H1 (cell line): Measurements from ENCODE around the gene PTPRJ. TPM values are rescaled to one million over a fixed set of nuclear protein-coding genes. Genes with fewer than 3 reads are reported as not detected.

Experiments
- CTCF ChIA-PET: fragments of 300-600 bp; sonication (Branson Sonifier 250); formaldehyde crosslinking; loops from one replicate; lab custom pipeline; 2021; ENCODE audit not compliant: partially characterized antibody; lab: Charles Lee
- POLR2A ChIA-PET: fragments of 300-600 bp; sonication (Branson Sonifier 250); formaldehyde crosslinking; loops from one replicate; lab custom pipeline; 2021; ENCODE audit warnings: inconsistent platforms; ENCODE audit not compliant: partially characterized antibody; lab: Charles Lee
- DNase-seq, 2 experiments: peaks; one replicate each; pipeline versions ENCODE4 v3.0.0 to v3.0.0-alpha.2; 2010 to 2022; ENCODE audit warnings: low spot score in 2 of 2, low read depth in 1 of 2, mixed read lengths in 1 of 2
- FAIRE-seq: peaks from 2 replicates; lab custom pipeline; 2011; peaks lifted over from hg19 to GRCh38; lab: Jason Lieb, UNC
- H2AFZ ChIP-seq: 2 replicates; pipeline ENCODE4 v1.8.1; 2012; ENCODE audit warnings: low read length, inconsistent platforms
- H2AK5ac ChIP-seq: 2 replicates; pipeline ENCODE4 v1.6.1; 2013; ENCODE audit warnings: low read depth, low read length
- H2BK120ac ChIP-seq: replicated peaks from 2 replicates; pipeline ENCODE3; 2013; ENCODE audit warnings: low read depth, low read length, inconsistent platforms
- H2BK12ac ChIP-seq: 2 replicates; pipeline ENCODE4 v1.6.1; 2013; ENCODE audit warnings: low read depth, low read length
- H2BK15ac ChIP-seq: 2 replicates; pipeline ENCODE4 v1.6.1; 2013; ENCODE audit warnings: low read length
- H2BK20ac ChIP-seq: 2 replicates; pipeline ENCODE4 v1.6.1; 2013; ENCODE audit warnings: low read length
- H2BK5ac ChIP-seq: 2 replicates; pipeline ENCODE4 v1.6.1; 2013; ENCODE audit warnings: low read depth, low read length
- H3K14ac ChIP-seq: 2 replicates; pipeline ENCODE4 v1.6.1; 2013; ENCODE audit warnings: inconsistent platforms; ENCODE audit not compliant: insufficient read length
- H3K18ac ChIP-seq: 2 replicates; pipeline ENCODE4 v1.6.1; 2013; ENCODE audit warnings: low read length; ENCODE audit errors: extremely low read depth
- H3K23ac ChIP-seq: 2 replicates; pipeline ENCODE4 v1.6.1; 2013; ENCODE audit warnings: inconsistent platforms; ENCODE audit not compliant: insufficient read length
- H3K23me2 ChIP-seq: 2 replicates; pipeline ENCODE4 v1.6.1; 2013; ENCODE audit warnings: low read depth, low read length
- H3K27ac ChIP-seq: 2 replicates; pipeline ENCODE4 v1.6.1; 2011; ENCODE audit warnings: low read depth, low read length, inconsistent platforms
- H3K27me3 ChIP-seq, 4 experiments: replicated peaks in 1 of 4; 1 replicate in 1 of 4; 2 replicates in 3 of 4; pipeline versions ENCODE4 v1.6.1 to v1.8.1; 2011 to 2013; ENCODE audit warnings: low read length in 3 of 4, mild to moderate bottlenecking in 3 of 4, inconsistent platforms in 2 of 4, mixed read lengths in 2 of 4, moderate library complexity in 1 of 4; ENCODE audit not compliant: control insufficient read depth in 3 of 4, insufficient read depth in 3 of 4; ENCODE audit errors: extremely low read depth in 1 of 4
- H3K36me3 ChIP-seq, 4 experiments: 2 replicates each; pipeline versions ENCODE4 v1.6.1 to v1.8.1; 2011 to 2013; ENCODE audit warnings: mild to moderate bottlenecking in 4 of 4, low read length in 3 of 4, moderate library complexity in 2 of 4, control low read depth in 1 of 4, inconsistent platforms in 1 of 4; ENCODE audit not compliant: insufficient read depth in 4 of 4, control insufficient read depth in 2 of 4
- H3K4ac ChIP-seq: replicated peaks from 2 replicates; pipeline ENCODE3; 2013; ENCODE audit warnings: low read length, low read depth, mixed read lengths, inconsistent platforms; ENCODE audit not compliant: insufficient read length
- H3K4me1 ChIP-seq, 4 experiments: replicated peaks in 1 of 4; 1 replicate in 1 of 4; 2 replicates in 3 of 4; pipeline versions ENCODE4 v1.6.1 to v1.8.1; 2011 to 2013; ENCODE audit warnings: low read length in 3 of 4, inconsistent platforms in 2 of 4, mixed read lengths in 1 of 4; ENCODE audit not compliant: insufficient read depth in 4 of 4, control insufficient read depth in 3 of 4
- H3K4me2 ChIP-seq, 2 experiments: 2 replicates each; pipeline versions ENCODE4 v1.6.1 to v1.8.1; 2011 to 2013; ENCODE audit warnings: low read depth in 2 of 2, low read length in 2 of 2, control low read depth in 1 of 2, inconsistent platforms in 1 of 2, mild to moderate bottlenecking in 1 of 2; ENCODE audit not compliant: insufficient read depth in 1 of 2
- H3K4me3 ChIP-seq, 4 experiments: fragments of 200-600, 300-600 bp in 1 of 4; sonication (generic), shearing (Covaris generic), sonication (Bioruptor Twin) in 1 of 4; 2 replicates each; pipeline versions ENCODE4 v1.5.1 to v1.8.1; 2011 to 2016; ENCODE audit warnings: low read length in 4 of 4, low read depth in 3 of 4, control low read depth in 2 of 4, inconsistent platforms in 2 of 4, mild to moderate bottlenecking in 2 of 4, mixed read lengths in 1 of 4, moderate library complexity in 1 of 4; ENCODE audit not compliant: insufficient read depth in 2 of 4; ENCODE audit errors: extremely low read depth in 1 of 4
- H3K56ac ChIP-seq: replicated peaks from 2 replicates; pipeline ENCODE3; 2013; ENCODE audit warnings: low read depth, mild to moderate bottlenecking, mixed read lengths, low read length, inconsistent platforms; ENCODE audit not compliant: insufficient read length
- H3K79me1 ChIP-seq: 2 replicates; pipeline ENCODE4 v1.6.1; 2013; ENCODE audit warnings: low read depth, low read length, control low read depth
- H3K79me2 ChIP-seq, 2 experiments: 2 replicates each; pipeline versions ENCODE4 v1.6.1 to v1.8.1; 2012 to 2013; ENCODE audit warnings: low read length in 2 of 2, mild to moderate bottlenecking in 2 of 2, inconsistent platforms in 1 of 2; ENCODE audit not compliant: insufficient read depth in 2 of 2, control insufficient read depth in 1 of 2
- H3K9ac ChIP-seq, 4 experiments: replicated peaks in 1 of 4; 1 replicate in 1 of 4; 2 replicates in 3 of 4; pipeline versions ENCODE4 v1.6.1 to v1.8.1; 2011 to 2013; ENCODE audit warnings: low read depth in 3 of 4, low read length in 3 of 4, control low read depth in 2 of 4, mild to moderate bottlenecking in 2 of 4, moderate library complexity in 2 of 4, inconsistent platforms in 1 of 4; ENCODE audit errors: extremely low read depth in 1 of 4
- H3K9me3 ChIP-seq, 2 experiments: 2 replicates each; pipeline versions ENCODE4 v1.6.1 to v1.8.1; 2012 to 2013; ENCODE audit warnings: mild to moderate bottlenecking in 2 of 2, moderate library complexity in 2 of 2, control low read depth in 1 of 2, inconsistent platforms in 1 of 2, low read depth in 1 of 2, low read length in 1 of 2, mixed read lengths in 1 of 2; ENCODE audit not compliant: insufficient read depth in 2 of 2
- H4K20me1 ChIP-seq, 2 experiments: replicated peaks in 1 of 2; 2 replicates each; pipeline versions ENCODE3 to v1.8.1; 2011 to 2013; ENCODE audit warnings: inconsistent platforms in 2 of 2, low read length in 2 of 2, mild to moderate bottlenecking in 1 of 2; ENCODE audit not compliant: insufficient read depth in 2 of 2, control insufficient read depth in 1 of 2
- H4K5ac ChIP-seq: 2 replicates; pipeline ENCODE4 v1.6.1; 2013; ENCODE audit warnings: low read length, low read depth, mixed read lengths, inconsistent platforms; ENCODE audit not compliant: insufficient read length
- H4K8ac ChIP-seq: 2 replicates; pipeline ENCODE4 v1.8.0; 2013; ENCODE audit warnings: mild to moderate bottlenecking, moderate library complexity, low read length, inconsistent platforms; ENCODE audit not compliant: insufficient read depth; ENCODE audit errors: extremely low read depth
- H4K91ac ChIP-seq: replicated peaks from 2 replicates; pipeline ENCODE3; 2013; ENCODE audit warnings: low read length, mixed read lengths, inconsistent platforms; ENCODE audit not compliant: insufficient read length
- BACH1 ChIP-seq: IDR thresholded peaks from 2 replicates; pipeline ENCODE4 v1.6.1; 2012; ENCODE audit warnings: low read length, improper control_type of control experiment
- KDM5A ChIP-seq: fragments of 200-600 bp; IDR thresholded peaks from 2 replicates; pipeline ENCODE4 v1.7.1; 2012; ENCODE audit warnings: mild to moderate bottlenecking, low read length, inconsistent platforms, mixed read lengths
- MAFK ChIP-seq: IDR thresholded peaks from 2 replicates; pipeline ENCODE4 v1.6.1; 2012; ENCODE audit warnings: low read depth, mild to moderate bottlenecking, improper control_type of control experiment, low read length
- WGBS, 2 experiments: shearing (Covaris generic) in 1 of 2; methylation state at CpG; one replicate each; pipeline versions ENCODE4 v1.1.6 to v1.1.7; 2013 to 2015; ENCODE audit warnings: low lambda C conversion rate in 2 of 2, mixed read lengths in 2 of 2, inconsistent platforms in 1 of 2, low coverage in 1 of 2, missing lambda C conversion rate in 1 of 2; ENCODE audit not compliant: insufficient replicate concordance in 2 of 2, insufficient coverage in 1 of 2, insufficient read length in 1 of 2; ENCODE audit errors: extremely low coverage in 1 of 2, missing lambda C conversion rate in 1 of 2; 5-methylcytosine and 5-hydroxymethylcytosine counted together
- polyA plus RNA-seq, 7 experiments: library from polyadenylated mRNA; depleted of rRNA in 3 of 7; stranded (reverse) in 5 of 7; unstranded in 2 of 7; fragments of >200 nt in 5 of 7; fragments of 200-250 nt in 2 of 7; gene quantifications; 1 replicate in 5 of 7; 2 replicates in 1 of 7; 4 replicates in 1 of 7; pipeline versions ENCODE4 v1.2.1 to v1.2.3, GENCODE V29; 2011 to 2013; ENCODE audit warnings: missing spikeins in 2 of 7, mixed read lengths in 2 of 7
- total RNA-seq: library from RNA; stranded (reverse); fragmentation: NEBNext Ultra II Directional; extraction: Animal tissue kit (Norgen Biotek cat#: 25700); gene quantifications from 2 replicates; pipeline ENCODE4 v1.2.1, GENCODE V29; 2021

The PTPRJ gene
- total and polyA plus RNA-seq, 2 of the 8 experiments (the other 6 are each of a cell fraction or from before 2014, with no cell fraction given): 4.4 to 22.6 TPM

DNA sequence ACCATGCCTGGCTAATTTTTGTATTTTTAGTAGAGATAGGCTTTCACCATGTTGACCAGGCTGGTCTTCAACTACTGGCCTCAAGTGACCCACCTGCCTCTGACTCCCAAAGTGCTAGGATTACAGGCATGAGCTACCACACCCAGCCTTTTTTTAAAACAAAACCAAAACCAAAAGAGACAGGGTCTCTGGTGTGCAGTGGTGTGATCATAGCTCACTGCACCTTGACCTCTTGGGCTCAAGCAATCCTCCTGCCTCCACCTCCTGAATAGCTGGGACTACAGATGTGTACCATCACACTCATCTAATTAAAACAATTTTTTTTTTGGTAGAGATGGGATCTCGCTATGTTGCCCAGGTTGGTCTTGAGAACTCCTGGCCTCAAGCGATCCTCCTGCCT is 77.7 kb downstream of the PTPRJ start:
- H3K23ac ChIP-seq: no peak overlapping the region
- FAIRE-seq: no peak
- no peaks in the 10 kb centered on the region for H3K9me3 ChIP-seq
- DNase-seq: no peak
- H3K4me1 ChIP-seq: peaks cover 0 to 20% (median 12%) of the 10 kb centered on the region in 4 experiments; a peak in 6 of 7 replicates
- no peak overlapping the region for H3K4me3 ChIP-seq
- no peak overlapping the region for H4K91ac ChIP-seq
- 95% methylated on average over 2 of the region's 2 CpGs; no CpG with 5 or more reads in 1 of the 2 experiments for WGBS, 2 experiments
- H3K36me3 ChIP-seq: no peaks in the 10 kb centered on the region
- no peak overlapping the region for H4K8ac ChIP-seq
- POLR2A ChIA-PET: no interaction called here
- no peak overlapping the region for H2BK15ac ChIP-seq
- H2BK5ac ChIP-seq: no peak overlapping the region
- no peak overlapping the region for H2AK5ac ChIP-seq
- H3K23me2 ChIP-seq: no peaks in the 10 kb centered on the region
- H2BK120ac ChIP-seq: no peak overlapping the region
- no peak overlapping the region for H2BK12ac ChIP-seq
- no peak overlapping the region for H3K14ac ChIP-seq
- H4K5ac ChIP-seq: no peak overlapping the region
- no peaks in the 10 kb centered on the region for H3K79me2 ChIP-seq
- H3K18ac ChIP-seq: no peak overlapping the region
- H4K20me1 ChIP-seq: peaks cover 2 to 4% of the 10 kb centered on the region in 2 experiments
- no peak overlapping the region for H3K27ac ChIP-seq
- H3K9ac ChIP-seq: no peak overlapping the region
- TF ChIP-seq BACH1 (no peak), MAFK (no peak), KDM5A (no peak)
- H3K27me3 ChIP-seq: no peaks in the 10 kb centered on the region
- H2AFZ ChIP-seq: no peak overlapping the region
- H2BK20ac ChIP-seq: no peak overlapping the region
- H3K4me2 ChIP-seq: no peak overlapping the region
- no peak overlapping the region for H3K56ac ChIP-seq
- peaks cover 2% of the 10 kb centered on the region; the same call in 1 of the 2 replicates for H3K79me1 ChIP-seq
- CTCF ChIA-PET: interaction anchor here (1.2 kb wide), 1 partner anchor 11 kb away, joined by 3 read pairs; no protein-coding TSS in a partner anchor
- no peak overlapping the region for H3K4ac ChIP-seq
